HepG2 (cell line): Measurements from ENCODE around the gene PTH2. TPM values are rescaled to one million over a fixed set of nuclear protein-coding genes. Genes with fewer than 3 reads are reported as not detected.

Experiments
- AGO2 ChIP-seq: fragments of 200-400 bp; formaldehyde crosslinking; optimal IDR thresholded peaks from 2 replicates; pipeline ENCODE3; 2017; ENCODE audit warnings: mild to moderate bottlenecking, low read depth, low read length, moderate library complexity
- FOXC1 ChIP-seq: sonication (generic); formaldehyde crosslinking; IDR thresholded peaks from 2 replicates; pipeline ENCODE4 v1.8.0; 2022; ENCODE audit warnings: mild to moderate bottlenecking, missing genetic modification reagents, borderline replicate concordance
- FOXJ3 ChIP-seq: sonication (generic); formaldehyde crosslinking; IDR thresholded peaks from 2 replicates; pipeline ENCODE4 v1.4.0; 2020; ENCODE audit warnings: missing genetic modification reagents, mild to moderate bottlenecking, borderline replicate concordance
- HES4 ChIP-seq: sonication (generic); formaldehyde crosslinking; IDR thresholded peaks from 2 replicates; pipeline ENCODE4 v1.9.0; 2021; ENCODE audit warnings: mild to moderate bottlenecking, missing genetic modification reagents, borderline replicate concordance
- MAZ ChIP-seq, 2 experiments: sonication (generic) in 1 of 2; formaldehyde crosslinking in 1 of 2; IDR thresholded peaks; 2 replicates each; pipeline versions ENCODE4 v1.5.0 to v1.6.1; 2012 to 2020; ENCODE audit warnings: low read depth in 2 of 2, mild to moderate bottlenecking in 2 of 2, borderline replicate concordance in 1 of 2, improper control_type of control experiment in 1 of 2, low read length in 1 of 2, missing genetic modification reagents in 1 of 2, moderate library complexity in 1 of 2
- NFE2L2 ChIP-seq: fragments of 150-350 bp; IDR thresholded peaks from 2 replicates; pipeline ENCODE4 v1.6.1; 2014; ENCODE audit warnings: low read length
- NR1H2 ChIP-seq: sonication (generic); formaldehyde crosslinking; IDR thresholded peaks from 2 replicates; pipeline ENCODE4 v1.8.1; 2022; ENCODE audit warnings: low read depth, missing genetic modification reagents, borderline replicate concordance
- POLR2A ChIP-seq, 2 experiments: IDR thresholded peaks; 2 replicates each; pipeline ENCODE4 v1.6.1; 2011; ENCODE audit warnings: low read depth in 2 of 2, low read length in 2 of 2, mild to moderate bottlenecking in 1 of 2, moderate library complexity in 1 of 2; ENCODE audit not compliant: insufficient read depth in 1 of 2
- POLR2AphosphoS5 ChIP-seq: IDR thresholded peaks from 2 replicates; pipeline ENCODE4 v1.6.1; 2012; ENCODE audit warnings: low read depth, low read length
- RAD21 ChIP-seq: fragments of 450-650 bp; formaldehyde crosslinking; IDR thresholded peaks from 2 replicates; pipeline ENCODE4 v1.5.0; 2020; ENCODE audit warnings: mild to moderate bottlenecking
- REL ChIP-seq: sonication (generic); formaldehyde crosslinking; conservative IDR thresholded peaks from 2 replicates; pipeline ENCODE4 v1.8.0; 2022; ENCODE audit warnings: mild to moderate bottlenecking, missing genetic modification reagents, moderate library complexity
- RFX1 ChIP-seq: fragments of 450-650 bp; IDR thresholded peaks from 2 replicates; pipeline ENCODE4 v1.6.1; 2017
- SPEN ChIP-seq: sonication (generic); formaldehyde crosslinking; IDR thresholded peaks from 2 replicates; pipeline ENCODE4 v1.5.1; 2020; ENCODE audit warnings: low read depth, mild to moderate bottlenecking, missing genetic modification reagents
- ZBTB38 ChIP-seq: sonication (generic); formaldehyde crosslinking; IDR thresholded peaks from 2 replicates; pipeline ENCODE4 v1.5.1; 2020; ENCODE audit warnings: mild to moderate bottlenecking, missing genetic modification reagents
- ZMAT3 ChIP-seq: sonication (generic); formaldehyde crosslinking; conservative IDR thresholded peaks from 2 replicates; pipeline ENCODE4 v1.7.0; 2021; ENCODE audit warnings: missing genetic modification reagents
- ZNF207 ChIP-seq: fragments of 450-650 bp; IDR thresholded peaks from 2 replicates; pipeline ENCODE4 v1.6.1; 2016; ENCODE audit warnings: antibody characterized with exemption, borderline replicate concordance
- ZNF230 ChIP-seq: sonication (generic); formaldehyde crosslinking; IDR thresholded peaks from 2 replicates; pipeline ENCODE4 v1.4.0; 2020; ENCODE audit warnings: mild to moderate bottlenecking, missing genetic modification reagents
- ZNF446 ChIP-seq: sonication (generic); formaldehyde crosslinking; IDR thresholded peaks from 2 replicates; pipeline ENCODE4 v1.5.0; 2020; ENCODE audit warnings: mild to moderate bottlenecking, missing genetic modification reagents
- ZNF564 ChIP-seq: sonication (generic); formaldehyde crosslinking; IDR thresholded peaks from 2 replicates; pipeline ENCODE4 v1.8.1; 2023; ENCODE audit warnings: mild to moderate bottlenecking, missing genetic modification reagents
- ZNF589 ChIP-seq: sonication (generic); formaldehyde crosslinking; conservative IDR thresholded peaks from 2 replicates; pipeline ENCODE4 v1.8.0; 2022; ENCODE audit warnings: mild to moderate bottlenecking, moderate library complexity, missing genetic modification reagents
- ZNF713 ChIP-seq: sonication (generic); formaldehyde crosslinking; IDR thresholded peaks from 2 replicates; pipeline ENCODE4 v1.4.0; 2020; ENCODE audit warnings: mild to moderate bottlenecking, missing genetic modification reagents
- ZNF737 ChIP-seq: sonication (generic); formaldehyde crosslinking; IDR thresholded peaks from 2 replicates; pipeline ENCODE4 v1.5.0; 2020; ENCODE audit warnings: missing genetic modification reagents, mild to moderate bottlenecking, borderline replicate concordance
- ZNF790 ChIP-seq: sonication (generic); formaldehyde crosslinking; IDR thresholded peaks from 2 replicates; pipeline ENCODE4 v1.8.0; 2022; ENCODE audit warnings: missing genetic modification reagents, mild to moderate bottlenecking, borderline replicate concordance
- ZNF850 ChIP-seq: sonication (generic); formaldehyde crosslinking; conservative IDR thresholded peaks from 2 replicates; pipeline ENCODE4 v1.9.0; 2021; ENCODE audit warnings: mild to moderate bottlenecking, missing genetic modification reagents
- ZSCAN29 ChIP-seq: sonication (generic); formaldehyde crosslinking; conservative IDR thresholded peaks from 2 replicates; pipeline ENCODE4 v1.4.0; 2020; ENCODE audit warnings: mild to moderate bottlenecking, missing genetic modification reagents
- polyA plus RNA-seq, 8 experiments: library from polyadenylated mRNA; depleted of rRNA in 3 of 8; stranded (reverse) in 7 of 8; unstranded in 1 of 8; fragments of >200 nt; fragmentation: Illumina TruSeq in 4 of 8; extraction: Trizol in 4 of 8; gene quantifications; 2 replicates each; pipeline versions ENCODE4 v1.2.1 to v1.2.3, GENCODE V29; 2011 to 2016; ENCODE audit warnings: low read depth in 4 of 8, missing spikeins in 1 of 8, mixed read lengths in 1 of 8; ENCODE audit not compliant: insufficient read depth in 1 of 8
- total RNA-seq, 5 experiments: library from RNA; depleted of rRNA; stranded (reverse); fragments of >200 nt; fragmentation: Illumina TruSeq; extraction: Trizol; gene quantifications; 2 replicates each; pipeline ENCODE4 v1.2.3, GENCODE V29; 2016; ENCODE audit warnings: low read depth in 1 of 5
- TF ChIP-seq, protein P1 (sequence below): sonication (generic); formaldehyde crosslinking; IDR thresholded peaks from 2 replicates; pipeline ENCODE4 v1.5.0; 2020; ENCODE audit warnings: missing genetic modification reagents, mild to moderate bottlenecking, borderline replicate concordance
- TF ChIP-seq, protein P2 (sequence below): sonication (generic); formaldehyde crosslinking; IDR thresholded peaks from 2 replicates; pipeline ENCODE4 v1.5.0; 2020; ENCODE audit warnings: mild to moderate bottlenecking, missing genetic modification reagents, borderline replicate concordance

The PTH2 gene
- total and polyA plus RNA-seq, 2 of the 13 experiments (the other 11 are each of a cell fraction or from before 2014, with no cell fraction given): not detected

DNA sequence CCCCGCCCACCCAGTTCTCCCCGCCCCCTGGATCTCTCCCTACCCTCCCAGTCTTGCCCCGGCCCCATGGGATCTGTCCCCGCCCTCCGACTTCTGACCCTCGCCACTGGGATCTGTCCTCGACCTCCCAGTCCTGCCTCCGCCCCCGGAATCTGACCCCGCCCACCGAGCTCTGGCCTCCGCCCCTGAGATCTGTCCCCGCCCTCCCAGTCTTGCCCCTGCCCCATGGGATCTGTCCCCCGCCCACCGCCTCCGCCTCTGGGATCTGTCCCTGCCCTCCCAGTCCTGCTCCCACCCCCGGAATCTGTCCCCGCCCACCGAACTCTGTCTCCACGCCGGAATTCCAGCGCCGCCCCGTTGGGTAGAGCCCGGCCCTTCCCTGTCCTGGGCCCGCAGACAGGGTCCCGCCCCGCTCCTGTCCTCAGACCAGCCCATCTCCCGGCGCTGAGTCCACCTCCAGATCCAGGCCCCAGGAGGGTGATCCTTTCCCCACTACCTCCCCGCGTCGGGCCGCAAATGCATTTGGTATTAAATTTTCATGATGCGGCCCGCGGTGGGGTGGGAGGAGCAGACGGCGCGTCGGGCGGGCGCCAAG lies 19.6 kb upstream of the PTH2 start (continued):
- TF ChIP-seq REL (CRISPR knock-in tag) (no peak; the same call in 1 of the 2 replicates), ZNF850 (CRISPR knock-in tag) (no peak), POLR2A (IDR thresholded peaks at IDR 0.05; ENCODE audit: insufficient read depth in 1 of 2, low read depth in 2 of 2, low read length in 2 of 2) (peak in 1 of 2 experiments; percentile 56; a peak in 2 of 4 replicates), ZNF589 (no peak), ZNF737 (CRISPR knock-in tag) (no peak), ZNF713 (CRISPR knock-in tag) (no peak), ZNF230 (CRISPR knock-in tag) (no peak), RAD21 (no peak), POLR2AphosphoS5 (peak; percentile 52; the same call in 1 of the 2 replicates), ZNF790 (CRISPR knock-in tag) (peak; percentile 87; the same call in 1 of the 2 replicates), HES4 (CRISPR knock-in tag) (peak; percentile 96; the same call in 1 of the 2 replicates), SPEN (peak; percentile 21; the same call in 1 of the 2 replicates), RFX1 (no peak), FOXJ3 (no peak), ZNF564 (CRISPR knock-in tag) (peak; percentile 38; the same call in 1 of the 2 replicates), FOXC1 (CRISPR knock-in tag) (peak; percentile 71; the same call in 1 of the 2 replicates), ZNF207 (no peak), ZMAT3 (0 out of 2 replicates have a peak, but pooled peaks have one; percentile 40), AGO2 (peak; percentile 39), ZNF446 (peak; percentile 96), ZSCAN29 (CRISPR knock-in tag) (no peak), MAZ (IDR thresholded peaks at IDR 0.05; ENCODE audit: borderline replicate concordance, low read depth, low read length) (peak; percentile 36; the same call in 1 of the 2 replicates), MAZ (CRISPR knock-in tag; IDR thresholded peaks at IDR 0.05; ENCODE audit: low read depth) (no peak), NR1H2 (0 out of 2 replicates have a peak, but pooled peaks have one; percentile 2), NFE2L2 (no peak), ZBTB38 (CRISPR knock-in tag) (0 out of 2 replicates have a peak, but pooled peaks have one; percentile 13)
- TF ChIP-seq, protein P1, sequence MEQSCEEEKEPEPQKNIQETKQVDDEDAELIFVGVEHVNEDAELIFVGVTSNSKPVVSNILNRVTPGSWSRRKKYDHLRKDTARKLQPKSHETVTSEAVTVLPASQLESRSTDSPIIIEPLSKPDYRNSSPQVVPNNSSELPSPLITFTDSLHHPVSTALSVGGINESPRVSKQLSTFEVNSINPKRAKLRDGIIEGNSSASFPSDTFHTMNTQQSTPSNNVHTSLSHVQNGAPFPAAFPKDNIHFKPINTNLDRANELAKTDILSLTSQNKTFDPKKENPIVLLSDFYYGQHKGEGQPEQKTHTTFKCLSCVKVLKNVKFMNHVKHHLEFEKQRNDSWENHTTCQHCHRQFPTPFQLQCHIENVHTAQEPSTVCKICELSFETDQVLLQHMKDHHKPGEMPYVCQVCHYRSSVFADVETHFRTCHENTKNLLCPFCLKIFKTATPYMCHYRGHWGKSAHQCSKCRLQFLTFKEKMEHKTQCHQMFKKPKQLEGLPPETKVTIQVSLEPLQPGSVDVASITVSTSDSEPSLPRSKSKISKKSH (CRISPR knock-in tag): no peak
- TF ChIP-seq, protein P2, sequence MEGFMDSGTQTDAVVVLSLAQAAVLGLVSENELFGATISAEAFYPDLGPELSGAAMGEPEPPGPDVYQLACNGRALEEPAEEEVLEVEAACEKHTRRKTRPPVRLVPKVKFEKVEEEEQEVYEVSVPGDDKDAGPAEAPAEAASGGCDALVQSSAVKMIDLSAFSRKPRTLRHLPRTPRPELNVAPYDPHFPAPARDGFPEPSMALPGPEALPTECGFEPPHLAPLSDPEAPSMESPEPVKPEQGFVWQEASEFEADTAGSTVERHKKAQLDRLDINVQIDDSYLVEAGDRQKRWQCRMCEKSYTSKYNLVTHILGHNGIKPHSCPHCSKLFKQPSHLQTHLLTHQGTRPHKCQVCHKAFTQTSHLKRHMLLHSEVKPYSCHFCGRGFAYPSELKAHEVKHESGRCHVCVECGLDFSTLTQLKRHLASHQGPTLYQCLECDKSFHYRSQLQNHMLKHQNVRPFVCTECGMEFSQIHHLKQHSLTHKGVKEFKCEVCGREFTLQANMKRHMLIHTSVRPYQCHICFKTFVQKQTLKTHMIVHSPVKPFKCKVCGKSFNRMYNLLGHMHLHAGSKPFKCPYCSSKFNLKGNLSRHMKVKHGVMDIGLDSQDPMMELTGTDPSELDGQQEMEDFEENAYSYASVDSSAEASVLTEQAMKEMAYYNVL (CRISPR knock-in tag): no peak
